Ectodermal cell (in vitro differentiated cells): ENCODE results near the gene MAPKBP1.

Experiments
- H3K27ac ChIP-seq: 2 replicates; pipeline ENCODE4 v1.7.0; 2013; ENCODE audit warnings: mild to moderate bottlenecking, low read depth, low read length; ENCODE audit not compliant: insufficient read depth, poor library complexity, severe bottlenecking
- H3K27me3 ChIP-seq: 2 replicates; pipeline ENCODE4 v1.7.0; 2013; ENCODE audit warnings: mild to moderate bottlenecking, low read length; ENCODE audit not compliant: insufficient read depth, control insufficient read depth, poor library complexity, severe bottlenecking
- H3K36me3 ChIP-seq: one replicate; pipeline ENCODE4 v1.7.0; 2013; ENCODE audit warnings: low read length; ENCODE audit not compliant: control insufficient read depth, insufficient read depth
- H3K4me1 ChIP-seq: one replicate; pipeline ENCODE4 v1.7.0; 2013; ENCODE audit warnings: low read length; ENCODE audit not compliant: control insufficient read depth, insufficient read depth
- H3K4me3 ChIP-seq: 2 replicates; pipeline ENCODE4 v1.7.0; 2013; ENCODE audit warnings: low read depth, low read length, control low read depth; ENCODE audit not compliant: insufficient read depth
- H3K9me3 ChIP-seq: 2 replicates; pipeline ENCODE4 v1.7.0; 2013; ENCODE audit warnings: mild to moderate bottlenecking, low read length, moderate library complexity; ENCODE audit not compliant: control insufficient read depth
- WGBS, 2 experiments: methylation state at CpG; one replicate each; pipeline ENCODE4 v1.1.7; 2013; ENCODE audit warnings: missing lambda C conversion rate in 2 of 2; 5-methylcytosine and 5-hydroxymethylcytosine counted together

The MAPKBP1 gene

DNA sequence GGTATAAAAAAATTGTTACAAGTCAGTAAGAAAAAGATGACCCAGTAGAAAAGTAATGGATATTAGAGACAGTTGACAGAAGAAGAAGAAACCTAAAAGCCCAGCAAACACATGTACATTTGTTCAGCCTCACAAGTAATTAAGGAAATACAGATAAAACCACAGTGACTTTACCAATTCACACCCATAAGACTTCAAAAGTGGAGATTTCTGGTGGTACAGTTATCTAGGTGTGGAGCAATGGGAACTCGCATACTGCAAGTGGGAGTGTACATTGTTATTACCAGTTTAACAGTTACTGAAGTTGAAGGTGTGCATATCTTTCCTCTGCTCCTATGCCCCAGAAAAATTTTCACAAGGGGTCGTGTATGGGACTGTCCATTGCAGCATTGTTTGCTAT is 18.1 kb upstream of the MAPKBP1 start:
- Histone ChIP-seq H3K27me3 (no peaks in the 10 kb centered on the region), H3K36me3 (peaks cover 18% of the 10 kb centered on the region), H3K9me3 (no peaks in the 10 kb centered on the region), H3K27ac (no peak overlapping the region), H3K4me1 (no peaks in the 10 kb centered on the region), H3K4me3 (no peak overlapping the region)
- 100% methylated on average over 1 to 2 of the region's 2 CpGs for WGBS, 2 experiments

GRCh38 chr15:41772720-41773331 is 1.5 kb upstream of the MAPKBP1 start:
- 88 to 91% methylated on average over 8 of the region's 8 CpGs for WGBS, 2 experiments
- peaks cover 26% of the 10 kb centered on the region for H3K4me1 ChIP-seq
- H3K4me3 ChIP-seq = no peak overlapping the region
- H3K27me3 ChIP-seq = no peaks in the 10 kb centered on the region
- no peak overlapping the region for H3K27ac ChIP-seq
- H3K36me3 ChIP-seq = no peaks in the 10 kb centered on the region
- no peaks in the 10 kb centered on the region for H3K9me3 ChIP-seq

DNA sequence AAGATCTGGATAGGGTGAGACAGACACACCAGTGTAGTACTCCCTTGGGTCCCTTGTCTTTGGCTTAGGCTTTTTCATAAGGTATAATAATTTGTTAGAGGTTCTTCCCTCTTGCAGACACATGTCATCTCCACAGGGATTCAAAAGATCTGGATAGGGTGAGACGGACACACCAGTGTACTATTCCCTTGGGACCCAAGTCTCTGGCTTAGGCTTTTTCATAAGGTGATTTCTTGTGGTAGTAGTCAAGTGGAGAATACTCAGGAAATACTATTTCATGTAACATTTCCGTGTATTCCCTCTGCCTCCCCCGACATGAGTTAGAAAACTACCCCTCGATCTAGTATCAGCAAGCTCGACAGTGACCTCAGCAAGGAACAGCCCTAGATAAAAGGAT is 954 bp upstream of the MAPKBP1 start:
- Histone ChIP-seq H3K27me3 (no peaks in the 10 kb centered on the region), H3K36me3 (no peaks in the 10 kb centered on the region), H3K4me1 (peaks cover 29% of the 10 kb centered on the region), H3K9me3 (no peaks in the 10 kb centered on the region), H3K4me3 (peak overlapping the region; percentile 54), H3K27ac (peak overlapping the region; percentile 89)
- 59 to 68% methylated on average over 5 of the region's 5 CpGs for WGBS, 2 experiments

- WGBS, 2 experiments = 16% methylated on average over 7 of the region's 7 CpGs
- Histone ChIP-seq H3K27me3 (no peaks in the 10 kb centered on the region), H3K27ac (peak overlapping the region; percentile 89), H3K4me1 (peaks cover 31% of the 10 kb centered on the region), H3K36me3 (no peaks in the 10 kb centered on the region), H3K9me3 (no peaks in the 10 kb centered on the region), H3K4me3 (peak overlapping the region; percentile 54)
Observed at GRCh38 chr15:41773729-41774061, 589 bp upstream of the MAPKBP1 start.

- no peaks in the 10 kb centered on the region for H3K27me3 ChIP-seq
- H3K9me3 ChIP-seq = no peaks in the 10 kb centered on the region
- H3K4me3 ChIP-seq = peak overlapping the region; percentile 54
- H3K4me1 ChIP-seq = peaks cover 33% of the 10 kb centered on the region
- no peaks in the 10 kb centered on the region for H3K36me3 ChIP-seq
- peak overlapping the region; percentile 89 for H3K27ac ChIP-seq
- WGBS, 2 experiments = 24% methylated on average over 19 of the region's 19 CpGs
Observed at GRCh38 chr15:41774882-41775417, 666 bp downstream of the MAPKBP1 start.

DNA sequence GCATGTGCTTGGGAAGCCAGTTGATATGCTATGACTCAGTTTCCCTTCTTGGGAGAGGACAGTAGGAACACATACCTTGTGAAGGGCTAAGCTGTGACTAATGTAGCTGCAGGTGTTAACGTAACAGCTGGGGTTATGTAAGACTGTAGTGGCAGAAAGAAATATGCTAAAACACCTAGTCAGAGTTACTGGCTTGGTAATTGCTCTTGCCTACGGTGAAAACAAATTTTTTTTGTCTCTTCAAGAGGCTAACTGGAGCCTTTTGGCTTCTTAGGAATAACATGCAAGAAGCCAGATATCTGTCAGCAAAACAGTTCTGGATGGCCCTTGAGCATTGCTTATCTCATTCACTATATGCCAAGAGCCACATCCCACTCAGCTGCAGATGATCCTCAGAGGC is 1.4 kb downstream of the MAPKBP1 start:
- Histone ChIP-seq H3K27me3 (no peaks in the 10 kb centered on the region), H3K9me3 (no peaks in the 10 kb centered on the region), H3K4me1 (peaks cover 39% of the 10 kb centered on the region), H3K4me3 (peak overlapping the region; percentile 54), H3K27ac (no peak overlapping the region), H3K36me3 (no peaks in the 10 kb centered on the region)
- WGBS, 2 experiments = 64 to 67% methylated on average over 2 of the region's 2 CpGs

GRCh38 chr15:41777421-41777973 is 3.2 kb downstream of the MAPKBP1 start:
- Histone ChIP-seq H3K27me3 (no peaks in the 10 kb centered on the region), H3K27ac (no peak overlapping the region), H3K36me3 (no peaks in the 10 kb centered on the region), H3K9me3 (no peaks in the 10 kb centered on the region), H3K4me3 (no peak overlapping the region), H3K4me1 (peaks cover 40% of the 10 kb centered on the region)
- 90 to 93% methylated on average over 1 of the region's 1 CpG for WGBS, 2 experiments

- no peaks in the 10 kb centered on the region for H3K36me3 ChIP-seq
- H3K27me3 ChIP-seq = no peaks in the 10 kb centered on the region
- peaks cover 35% of the 10 kb centered on the region for H3K4me1 ChIP-seq
- H3K9me3 ChIP-seq = no peaks in the 10 kb centered on the region
- no peak overlapping the region for H3K4me3 ChIP-seq
- no peak overlapping the region for H3K27ac ChIP-seq
- 53 to 100% methylated on average over 1 of the region's 1 CpG for WGBS, 2 experiments
Observed at GRCh38 chr15:41778521-41778920, 4.2 kb downstream of the MAPKBP1 start.

- Histone ChIP-seq H3K4me1 (peaks cover 32% of the 10 kb centered on the region), H3K9me3 (no peaks in the 10 kb centered on the region), H3K4me3 (no peak overlapping the region), H3K36me3 (no peaks in the 10 kb centered on the region), H3K27ac (no peak overlapping the region), H3K27me3 (no peaks in the 10 kb centered on the region)
- 91 to 92% methylated on average over 4 of the region's 4 CpGs for WGBS, 2 experiments
Observed at GRCh38 chr15:41779662-41780157, 5.4 kb downstream of the MAPKBP1 start.

DNA sequence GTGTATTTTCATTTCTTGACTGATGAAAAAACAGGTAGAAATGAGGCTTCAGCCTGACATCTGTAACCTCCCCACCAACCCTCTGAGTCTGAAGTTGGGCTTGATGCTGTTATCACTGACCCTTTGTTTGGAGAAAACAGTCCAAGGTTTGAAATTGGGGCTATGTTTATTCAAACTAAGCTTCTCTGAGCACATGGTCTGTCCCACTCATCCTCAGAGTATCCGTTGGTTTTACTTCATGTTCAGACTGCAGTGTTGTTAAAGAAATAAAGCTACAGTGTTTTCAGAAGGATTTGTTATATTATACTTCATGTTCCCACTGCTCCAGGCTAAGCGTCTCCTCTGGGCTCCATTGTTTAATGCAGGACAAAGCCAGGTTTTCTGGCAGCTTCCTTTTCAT is 6.0 kb downstream of the MAPKBP1 start:
- Histone ChIP-seq H3K27ac (no peak overlapping the region), H3K36me3 (no peaks in the 10 kb centered on the region), H3K9me3 (no peaks in the 10 kb centered on the region), H3K4me1 (peaks cover 30% of the 10 kb centered on the region), H3K27me3 (no peaks in the 10 kb centered on the region), H3K4me3 (no peak overlapping the region)
- 56 to 57% methylated on average over 2 of the region's 2 CpGs for WGBS, 2 experiments
